GM21737 (cell line): ENCODE data around the gene GRHL1.
A peak's percentile ranks its signal among the peaks of the same experiment; 100 is the strongest.
"Not testable (repeated sequence)": the region's sequence is repeated elsewhere in the genome, so short reads cannot be mapped to it uniquely, and the experiment has no call there.

Experiments used
- ATAC-seq: cut with Tn5 transposase; IDR thresholded peaks from one replicate; pipeline ENCODE4 v1.9.1; 2021; ENCODE audit warnings: mild to moderate bottlenecking, moderate library complexity; ENCODE audit not compliant: unreplicated experiment

The GRHL1 gene

DNA sequence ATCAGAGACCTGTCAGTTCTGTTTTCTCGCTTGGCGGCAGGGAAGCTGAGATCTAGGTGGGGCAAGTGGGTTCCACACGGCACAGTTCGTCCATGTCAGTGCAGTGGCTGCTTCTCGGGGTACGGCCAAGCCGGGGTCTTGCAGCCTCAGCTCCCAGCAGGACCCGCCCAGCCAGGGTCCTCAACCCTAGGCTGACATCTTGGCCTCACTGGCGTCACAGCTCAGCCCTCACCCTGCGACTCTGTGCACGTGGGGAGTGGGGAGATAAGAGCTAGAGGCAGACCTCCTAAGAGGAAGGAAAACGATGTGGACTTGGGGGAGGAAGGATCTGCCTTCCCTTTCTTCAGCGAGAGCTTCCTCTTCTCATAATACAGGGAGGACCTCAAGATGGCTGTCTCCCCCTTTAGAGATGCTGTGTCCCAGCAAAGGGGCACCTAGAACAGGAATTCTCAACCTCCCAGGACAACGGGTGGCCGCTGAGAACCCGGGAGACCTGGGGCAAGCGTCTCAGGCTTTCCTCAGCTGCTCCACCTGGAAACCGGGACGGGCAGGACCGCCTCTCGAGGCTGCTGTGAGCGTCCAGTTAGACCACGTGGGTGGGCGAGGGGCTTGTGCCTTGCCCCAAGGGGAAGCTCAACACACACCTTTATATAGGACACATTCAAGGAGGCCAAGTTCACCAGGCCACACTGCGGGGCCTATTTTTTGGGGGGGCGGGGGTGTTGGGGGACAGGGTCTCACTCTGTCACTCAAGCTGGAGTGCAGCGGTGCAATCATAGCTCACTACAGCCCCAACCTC, 68.3 kb downstream of the GRHL1 start:
- ATAC-seq = no peak

DNA sequence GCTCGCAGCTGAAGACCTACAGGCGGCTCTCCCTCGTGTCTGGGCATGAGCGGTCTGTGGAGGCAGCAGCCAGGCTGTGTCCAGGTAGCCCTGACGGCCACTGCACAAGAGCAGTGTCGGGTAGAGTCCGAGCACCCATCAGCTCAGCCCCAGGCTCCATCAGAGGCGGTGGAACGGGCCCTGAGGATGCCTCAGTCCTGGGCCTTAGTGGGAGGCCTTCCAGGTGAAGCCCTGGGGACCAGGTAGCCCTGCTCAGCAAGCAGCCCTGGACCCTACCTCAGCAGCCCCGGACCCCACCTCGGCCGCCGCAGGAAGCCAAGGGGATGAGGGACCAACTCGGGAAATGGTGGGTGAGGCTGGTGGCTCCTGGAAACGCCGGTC, 70.5 kb downstream of the GRHL1 start:
- ATAC-seq = no peak

DNA sequence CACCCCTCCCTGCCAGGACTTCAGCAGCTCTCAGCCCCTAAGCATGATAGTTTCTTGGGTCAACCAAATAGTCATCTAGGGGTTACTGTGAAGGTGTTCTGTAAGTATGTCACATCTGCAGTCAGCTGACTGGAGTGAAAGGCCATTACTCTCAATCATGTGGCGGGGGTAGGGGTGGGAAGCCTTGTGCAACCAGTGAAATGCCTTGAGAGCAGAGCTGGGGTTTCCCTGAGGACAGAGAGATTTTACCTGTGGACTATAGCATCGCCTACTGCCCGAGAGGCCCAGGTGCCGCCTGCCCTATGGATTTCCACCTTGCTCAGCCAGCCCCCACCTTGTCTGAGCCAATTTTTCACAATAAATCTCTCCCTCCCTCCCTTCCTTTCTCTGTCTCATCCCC, 71.0 kb downstream of the GRHL1 start:
- ATAC-seq = no peak

DNA sequence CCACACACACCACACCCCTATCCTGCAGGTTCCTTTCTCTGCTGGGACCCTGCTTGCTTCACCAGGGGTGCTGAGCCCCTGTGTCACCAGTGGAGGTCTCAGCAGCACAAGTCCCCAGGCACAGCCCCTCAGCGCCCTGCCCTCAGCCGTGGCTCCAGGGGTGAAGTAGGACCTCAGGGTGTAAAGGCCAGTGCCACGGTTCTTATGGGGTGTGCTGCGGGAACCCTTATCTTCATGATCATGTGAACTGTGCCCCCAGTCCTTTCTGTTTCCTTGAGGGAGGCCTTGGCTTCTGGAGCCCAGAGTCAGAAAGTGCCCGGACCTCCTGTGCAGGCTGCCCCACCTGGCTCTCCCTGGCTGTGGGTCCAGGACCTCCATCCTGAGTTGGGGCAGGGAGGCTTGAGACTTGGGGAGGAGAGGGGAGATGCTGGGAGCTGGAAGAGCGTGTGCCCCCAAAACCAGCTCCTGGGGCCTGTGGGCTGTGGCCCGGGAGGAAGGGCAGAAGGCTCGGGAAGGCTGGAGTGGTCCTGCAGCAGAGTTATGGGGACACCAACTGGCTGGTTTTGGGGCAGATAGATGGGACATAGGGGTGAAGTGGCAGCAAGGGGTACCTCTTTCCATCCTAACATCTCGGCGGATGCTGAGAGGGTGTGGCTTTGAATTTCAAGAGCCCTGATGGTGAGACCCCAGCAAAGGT, 71.6 kb downstream of the GRHL1 start:
- ATAC-seq = no peak

DNA sequence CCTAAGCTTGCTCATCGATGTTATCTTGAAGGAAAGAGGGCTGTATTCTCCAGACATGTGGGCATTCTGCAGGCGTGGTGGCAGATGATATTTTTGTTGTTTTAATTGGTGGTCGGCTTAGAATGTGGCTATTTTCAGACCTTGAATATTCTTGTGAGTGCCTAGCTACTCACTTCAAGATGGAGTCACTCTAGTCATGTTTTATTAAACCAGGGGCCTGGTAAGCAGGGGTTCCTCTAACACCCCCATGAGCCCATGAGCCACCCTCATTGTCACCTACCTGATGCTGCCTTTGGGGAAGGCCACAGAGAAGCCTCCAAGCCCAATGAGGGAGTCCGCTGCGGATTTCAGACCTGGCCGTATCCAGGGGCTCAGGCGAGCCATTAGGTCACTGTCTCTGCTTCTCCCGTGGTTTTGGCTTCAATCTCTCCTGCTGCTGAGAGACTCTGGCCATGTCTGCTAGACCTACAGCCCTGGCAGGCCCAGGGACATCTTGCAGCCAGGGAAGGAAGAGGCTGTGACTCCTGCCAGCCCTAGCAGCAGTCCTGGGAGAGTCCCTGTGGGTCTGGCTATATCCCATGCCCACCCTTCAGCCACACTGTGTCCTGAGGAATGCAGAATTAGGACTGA, 75.6 kb downstream of the GRHL1 start:
- no peak for ATAC-seq

DNA sequence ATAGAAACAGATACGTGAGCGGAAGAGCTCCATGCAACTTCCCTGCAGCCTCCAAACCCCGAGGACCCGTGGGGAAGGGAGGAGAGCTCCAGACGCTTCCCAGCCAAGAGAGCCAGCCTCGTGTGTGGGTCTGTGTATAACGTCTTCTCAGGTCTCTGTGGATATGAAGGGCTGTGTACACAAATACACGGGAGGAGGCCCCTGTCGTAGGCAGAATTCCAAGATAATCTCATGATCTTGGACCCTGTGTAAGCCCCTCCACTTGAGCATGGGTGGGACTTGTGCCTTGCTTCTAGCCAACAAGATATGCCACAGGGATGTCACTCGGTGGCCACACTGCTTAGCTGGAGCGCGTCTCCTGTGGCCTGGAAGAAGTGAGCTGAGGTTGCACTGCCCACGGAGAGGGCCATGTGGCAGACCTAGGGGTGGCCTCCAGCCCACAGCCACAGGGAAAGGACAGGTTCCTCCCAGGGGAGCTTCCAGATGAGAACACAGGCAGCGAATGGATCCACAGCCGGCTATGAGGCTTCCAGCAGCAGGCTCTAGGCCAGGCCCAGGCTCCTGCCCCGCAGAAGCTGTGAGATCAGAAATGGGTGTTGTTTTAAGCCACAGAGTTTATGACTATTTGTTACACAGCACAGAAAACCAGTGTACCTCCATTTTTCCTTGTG, 76.3 kb downstream of the GRHL1 start:
- no peak for ATAC-seq

DNA sequence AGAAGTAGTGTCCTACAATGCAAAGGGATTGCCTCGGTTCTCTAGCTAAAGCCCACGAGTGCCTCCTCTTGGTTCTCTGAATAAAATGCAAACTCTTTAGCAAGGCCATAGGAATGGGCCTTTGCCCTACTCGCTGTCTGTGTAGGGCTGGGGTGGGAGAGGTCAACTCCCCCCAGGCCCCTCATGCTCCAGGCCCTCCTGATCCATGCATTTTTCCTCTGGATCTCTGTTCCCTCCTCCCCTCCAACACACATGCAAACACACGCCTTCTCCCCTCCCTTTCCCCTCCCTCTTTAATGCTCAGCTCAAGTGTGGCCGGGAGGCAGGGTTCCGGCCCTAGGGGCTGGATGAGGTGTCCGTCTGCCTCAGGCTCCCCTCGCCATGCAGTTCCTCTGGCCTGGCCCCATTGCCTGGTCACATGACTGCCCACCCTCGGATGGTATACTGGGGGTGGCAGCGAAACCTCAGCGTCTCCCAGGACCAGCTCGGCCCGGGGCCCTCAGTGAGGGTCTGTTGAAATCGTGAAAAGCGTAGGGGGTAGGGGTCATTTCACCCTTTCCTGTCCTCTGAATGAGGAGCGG, 77.0 kb downstream of the GRHL1 start:
- ATAC-seq = no peak

DNA sequence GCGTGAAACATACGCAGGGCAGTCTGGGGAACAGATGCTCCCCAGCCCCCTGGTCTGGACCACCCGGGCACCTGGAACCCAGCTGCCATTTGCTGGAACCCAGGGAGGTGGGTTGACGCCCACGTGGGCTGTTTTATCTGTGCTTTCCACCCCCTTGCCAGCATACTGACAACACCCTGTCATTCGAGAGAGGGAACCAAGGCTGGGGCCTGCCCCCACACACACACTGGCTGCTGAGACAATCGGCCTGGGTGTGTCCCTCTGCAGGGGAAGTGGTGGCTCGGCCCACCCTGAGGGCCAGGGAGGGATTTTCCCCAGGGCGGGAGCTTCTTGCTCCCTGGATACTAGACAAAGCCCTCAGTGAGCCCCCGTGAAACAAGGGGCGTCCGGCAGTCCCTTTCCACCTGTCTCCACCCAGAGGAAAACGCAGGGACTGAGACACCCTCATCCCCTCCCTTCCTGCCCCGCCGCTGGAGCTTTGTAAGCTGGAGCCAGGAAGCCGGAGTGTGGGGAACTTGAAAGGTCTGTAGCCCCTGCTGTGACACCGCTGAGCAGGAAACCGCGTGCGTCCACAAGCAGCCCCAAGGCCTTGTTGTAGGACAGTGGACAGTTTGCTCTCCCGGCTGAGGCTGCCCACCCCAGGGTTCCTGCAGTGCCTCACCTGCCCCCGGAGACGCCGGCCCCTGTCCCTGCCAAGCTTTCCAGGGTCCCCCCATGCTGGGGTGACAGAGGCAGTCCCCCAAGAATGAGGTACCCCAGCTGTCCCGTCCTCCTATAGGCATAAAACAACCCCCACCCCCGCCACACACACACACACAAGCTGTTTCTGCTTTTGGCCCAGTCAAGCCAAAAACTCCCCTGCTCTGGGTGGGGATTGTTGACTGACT, 77.7 kb downstream of the GRHL1 start:
- peak; percentile 65 for ATAC-seq

DNA sequence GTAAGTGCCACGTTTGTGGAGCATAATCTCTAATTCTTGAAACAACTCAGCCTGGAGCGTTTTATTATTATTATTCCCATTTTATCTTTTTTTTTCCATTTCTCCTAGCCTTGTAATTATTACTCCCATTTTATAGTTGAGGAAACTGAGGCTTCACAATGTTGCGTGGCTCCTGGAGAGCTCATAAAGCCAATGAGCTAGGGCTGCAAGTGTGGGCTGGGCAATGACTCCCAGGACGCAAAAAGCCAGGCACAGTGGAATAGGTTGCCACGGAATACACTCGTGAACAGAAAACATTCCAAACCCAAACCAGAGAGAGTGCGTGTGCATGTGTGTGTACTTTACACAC, 78.4 kb downstream of the GRHL1 start:
- no peak for ATAC-seq

DNA sequence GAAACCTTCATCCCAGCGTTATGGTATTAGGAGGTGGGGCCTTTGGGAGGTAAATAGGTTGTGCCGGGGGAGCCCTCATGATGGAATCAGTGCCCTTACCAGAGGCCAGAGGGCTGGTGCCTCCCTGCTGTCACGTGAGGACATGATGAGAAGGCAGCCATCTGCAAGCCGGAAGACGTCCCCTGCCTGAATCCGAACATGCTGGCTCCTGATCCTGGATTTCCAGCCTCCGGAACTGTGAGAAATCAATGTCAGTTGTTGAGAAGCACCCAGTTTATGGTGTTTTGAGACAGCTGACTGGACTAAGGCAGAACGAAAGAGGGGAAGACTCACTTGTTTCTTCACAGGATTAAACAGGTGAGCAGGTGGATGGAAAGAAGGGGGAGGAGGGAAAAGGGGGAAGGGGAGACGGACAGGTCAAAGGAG, 78.8 kb downstream of the GRHL1 start:
- ATAC-seq = no peak

DNA sequence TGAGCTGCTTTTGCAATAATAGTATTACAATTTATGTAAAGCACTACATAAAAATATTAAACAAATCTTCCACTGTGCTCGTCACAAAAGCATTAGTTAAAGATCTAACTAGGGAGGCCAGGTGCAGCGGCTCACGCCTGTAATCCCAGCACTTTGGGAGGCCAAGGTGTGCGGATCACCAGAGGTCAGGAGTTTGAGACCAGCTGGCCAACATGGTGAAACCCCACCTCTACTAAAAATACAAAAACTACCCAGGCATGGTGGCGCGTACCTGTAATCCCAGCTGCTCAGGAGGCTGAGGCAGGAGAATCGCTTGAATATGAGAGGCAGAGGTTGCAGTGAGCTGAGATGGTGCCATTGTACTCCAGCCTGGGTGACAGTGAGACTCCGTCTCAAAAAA, 79.3 kb downstream of the GRHL1 start:
- ATAC-seq = not testable (repeated sequence)

DNA sequence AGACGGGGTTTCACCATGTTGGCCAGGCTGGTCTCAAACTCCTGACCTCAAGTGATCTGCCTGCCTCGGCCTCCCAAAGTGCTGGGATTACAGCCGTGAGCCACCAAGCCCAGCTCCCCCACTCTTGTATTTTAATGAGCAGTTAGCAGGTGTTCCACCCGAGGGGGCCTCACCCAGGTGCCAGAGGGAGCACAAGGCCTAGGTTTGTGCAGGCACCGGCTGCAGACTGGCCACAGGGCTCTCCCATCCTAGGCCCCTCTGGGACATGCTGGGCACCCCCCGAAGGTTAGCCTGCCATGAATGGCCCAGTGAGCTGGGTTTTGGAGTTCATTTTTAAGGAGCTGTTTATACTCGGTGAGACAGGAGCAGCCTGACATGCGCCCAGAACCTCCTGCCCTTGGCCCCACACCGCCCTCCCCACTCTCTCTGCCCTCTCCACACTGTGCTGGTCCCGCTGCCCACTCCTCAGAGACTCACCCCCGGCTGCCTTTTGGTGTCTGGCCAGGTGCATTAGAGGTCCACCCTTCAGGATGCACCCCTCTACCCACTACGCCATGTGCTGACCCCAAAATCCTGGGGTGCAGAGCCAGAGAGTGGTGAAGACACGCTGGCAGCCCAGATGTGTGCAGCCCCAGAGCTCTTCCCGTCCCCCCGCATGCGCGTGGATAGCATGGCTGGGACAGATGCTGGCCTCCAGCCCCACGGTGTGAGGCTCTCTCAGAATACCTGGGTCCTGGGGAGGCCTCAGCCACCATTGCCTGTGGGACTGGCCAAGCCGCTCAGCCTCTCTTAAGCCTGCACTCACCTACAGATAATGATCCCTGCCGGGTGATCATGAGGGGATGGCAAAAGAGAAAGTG, 80.6 kb downstream of the GRHL1 start:
- no peak for ATAC-seq

DNA sequence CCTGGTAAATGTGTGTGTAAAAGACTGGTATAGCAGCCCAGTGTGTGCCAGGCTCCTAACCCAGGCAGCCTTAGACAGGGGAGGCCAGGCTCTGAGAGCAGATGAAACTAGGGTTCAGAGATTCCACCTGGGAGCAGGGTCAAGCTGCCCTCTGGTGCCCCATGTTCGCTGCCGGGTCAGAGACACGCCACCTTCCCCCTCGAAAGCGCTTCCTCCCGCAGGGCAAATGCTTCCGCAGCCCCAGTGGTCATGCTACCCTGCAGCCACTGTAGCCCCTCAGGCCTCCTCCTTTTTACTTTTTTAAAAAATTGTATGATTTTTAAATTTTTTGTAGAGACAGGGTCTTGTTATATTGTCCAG, 81.2 kb downstream of the GRHL1 start:
- no peak for ATAC-seq

DNA sequence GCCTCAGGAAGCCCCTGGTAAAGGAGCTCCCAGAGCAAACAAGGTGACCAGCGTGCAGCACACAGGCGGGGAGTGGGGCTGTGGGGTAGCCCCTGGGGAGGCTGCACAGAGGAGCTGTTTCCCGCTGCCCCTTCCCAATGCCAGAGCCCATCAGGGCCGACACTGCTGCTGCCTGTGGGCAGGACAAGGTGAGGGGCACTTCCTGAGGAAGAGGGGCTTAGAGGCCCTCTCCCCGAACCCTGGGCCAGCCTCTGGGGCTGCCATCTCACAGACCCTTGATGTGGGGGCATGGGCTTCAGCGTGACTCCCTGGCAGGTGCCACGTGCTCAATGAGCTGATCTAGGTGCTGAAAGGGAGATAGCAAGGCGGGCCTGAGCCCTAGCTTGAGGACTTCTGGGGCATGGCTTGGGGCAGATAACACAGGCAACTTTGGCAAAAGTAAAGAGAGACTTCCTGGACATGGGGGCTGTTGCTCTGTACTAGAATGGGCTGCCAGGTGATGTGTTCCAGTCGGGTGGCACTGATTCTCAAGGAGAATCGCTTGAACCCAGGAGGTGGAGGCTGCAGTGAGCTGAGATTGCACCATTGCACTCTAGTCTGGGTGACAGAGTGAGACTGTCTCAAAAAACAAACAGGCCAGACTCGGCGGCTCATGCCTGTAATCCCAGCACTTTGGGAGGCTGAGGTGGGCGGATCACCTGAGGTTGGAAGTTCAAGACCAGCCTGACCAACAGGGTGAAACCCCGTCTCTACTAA, 81.9 kb downstream of the GRHL1 start:
- no peak for ATAC-seq

DNA sequence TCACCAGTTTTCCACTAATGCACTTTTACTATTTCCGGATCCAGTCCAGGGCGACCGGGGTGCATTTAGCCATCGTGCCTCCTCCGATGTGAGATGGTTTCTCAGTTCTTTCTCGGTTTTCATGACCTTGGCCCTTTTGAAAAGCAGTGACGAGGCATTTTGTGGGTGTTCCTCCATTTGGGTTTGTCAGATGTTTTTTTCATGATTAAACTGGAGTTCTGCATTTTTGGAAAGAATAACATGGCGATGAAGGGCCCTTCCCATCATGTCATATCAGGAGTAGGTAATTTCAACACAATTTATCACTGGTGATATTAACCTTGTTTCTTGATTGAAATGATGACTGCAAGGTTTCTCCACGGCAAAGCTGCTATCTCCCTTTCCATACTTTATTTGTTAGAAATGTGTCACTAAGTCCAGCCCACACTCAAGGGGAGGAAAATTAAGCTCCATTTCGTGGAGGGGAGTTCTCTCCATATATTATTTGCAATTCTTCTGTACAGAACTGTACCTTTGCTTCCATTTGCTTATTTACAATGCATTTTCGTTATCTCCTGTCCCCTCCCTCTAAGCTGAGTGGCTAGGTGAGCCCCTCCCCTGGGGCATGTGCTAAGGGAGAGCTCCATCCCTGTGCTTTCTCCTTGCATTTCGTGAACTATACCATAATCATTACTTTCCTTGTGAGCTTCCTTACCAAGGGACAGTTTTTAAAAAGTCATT, 83.0 kb downstream of the GRHL1 start:
- no peak for ATAC-seq

DNA sequence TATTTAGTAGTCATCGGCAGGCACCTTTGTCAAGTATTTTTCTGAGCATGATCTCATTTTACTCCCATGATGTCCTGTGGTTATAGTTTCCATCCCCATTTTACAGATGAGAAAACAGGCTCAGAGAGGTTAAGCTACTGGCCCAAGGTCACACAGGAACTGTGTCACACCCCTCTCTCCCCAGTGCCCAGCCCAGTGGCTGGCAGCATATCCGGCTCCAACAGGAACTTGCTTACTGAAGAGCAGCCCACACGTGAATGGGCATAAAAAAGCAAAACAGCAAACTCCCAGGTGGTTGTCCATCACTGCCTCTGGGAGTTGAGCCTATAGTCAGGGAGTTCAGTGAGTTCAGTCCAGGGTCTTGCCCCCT, 83.5 kb downstream of the GRHL1 start:
- no peak for ATAC-seq

DNA sequence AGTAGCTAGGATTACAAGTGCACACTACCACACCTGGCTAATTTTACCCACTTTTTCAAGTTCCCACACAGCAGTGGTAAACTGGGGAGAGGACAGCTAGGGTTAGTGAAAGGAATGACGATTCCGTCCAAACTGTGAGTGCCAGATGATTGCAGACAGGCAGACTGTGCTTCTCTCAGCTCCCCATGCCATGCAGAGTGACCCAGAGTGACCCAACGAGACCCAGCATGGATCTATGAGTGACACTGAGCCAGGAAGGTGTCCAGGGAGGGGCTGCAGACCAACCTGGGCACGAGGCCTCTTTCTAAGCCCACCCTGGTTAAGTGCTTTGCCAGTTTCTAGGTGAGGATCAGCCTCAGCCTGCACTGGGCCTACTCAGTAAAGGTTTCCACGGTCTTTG, 84.1 kb downstream of the GRHL1 start:
- ATAC-seq = no peak
